HepG2 (cell line): ENCODE results near the gene SNHG17. TPM values are rescaled to one million over a fixed set of nuclear protein-coding genes. Genes with fewer than 3 reads are reported as not detected.

Experiments used
- CBX5 ChIP-seq: sonication (generic); formaldehyde crosslinking; IDR thresholded peaks from 2 replicates; pipeline ENCODE4 v1.4.0; 2020; ENCODE audit warnings: missing genetic modification reagents, borderline replicate concordance
- CERS6 ChIP-seq: sonication (generic); formaldehyde crosslinking; IDR thresholded peaks from 2 replicates; pipeline ENCODE4 v1.5.0; 2020; ENCODE audit warnings: missing genetic modification reagents
- EHMT2 ChIP-seq: fragments of 200-600 bp; sonication (generic); IDR thresholded peaks from 2 replicates; pipeline ENCODE4 v1.7.0; 2017; ENCODE audit warnings: antibody characterized with exemption, low read depth, low read length, borderline replicate concordance
- FOXA3 ChIP-seq: IDR thresholded peaks from 2 replicates; pipeline ENCODE4 v1.6.1; 2016; ENCODE audit warnings: missing genetic modification reagents, missing compliant biosample characterization
- HNF4G ChIP-seq, 2 experiments: sonication (generic) in 1 of 2; formaldehyde crosslinking in 1 of 2; IDR thresholded peaks; 2 replicates each; pipeline versions ENCODE4 v1.4.0 to v1.6.1; 2011 to 2020; ENCODE audit warnings: borderline replicate concordance in 2 of 2, low read depth in 2 of 2, mild to moderate bottlenecking in 2 of 2, low read length in 1 of 2, missing genetic modification reagents in 1 of 2, moderate library complexity in 1 of 2
- LCORL ChIP-seq, 2 experiments: fragments of 450-650 bp in 1 of 2; sonication (generic) in 1 of 2; formaldehyde crosslinking in 1 of 2; IDR thresholded peaks; 2 replicates each; pipeline versions ENCODE4 v1.5.0 to v1.6.1; 2017 to 2020; ENCODE audit warnings: antibody characterized with exemption in 1 of 2, missing genetic modification reagents in 1 of 2
- MTF1 ChIP-seq: sonication (generic); formaldehyde crosslinking; IDR thresholded peaks from 2 replicates; pipeline ENCODE4 v1.5.0; 2020; ENCODE audit warnings: missing genetic modification reagents
- RXRB ChIP-seq: IDR thresholded peaks from 2 replicates; pipeline ENCODE4 v1.6.1; 2016; ENCODE audit warnings: borderline replicate concordance, missing genetic modification reagents, missing compliant biosample characterization
- SIN3B ChIP-seq: fragments of 150-350 bp; IDR thresholded peaks from 2 replicates; pipeline ENCODE4 v1.6.1; 2014; ENCODE audit warnings: low read length
- SP140L ChIP-seq: sonication (generic); formaldehyde crosslinking; IDR thresholded peaks from 2 replicates; pipeline ENCODE4 v1.4.0; 2020; ENCODE audit warnings: missing genetic modification reagents, borderline replicate concordance
- ZBTB20 ChIP-seq: sonication (generic); formaldehyde crosslinking; IDR thresholded peaks from 2 replicates; pipeline ENCODE4 v1.8.1; 2023; ENCODE audit warnings: missing genetic modification reagents, low read depth, mild to moderate bottlenecking, borderline replicate concordance
- ZBTB33 ChIP-seq: sonication (generic); formaldehyde crosslinking; IDR thresholded peaks from 2 replicates; pipeline ENCODE4 v1.4.0; 2020; ENCODE audit warnings: missing genetic modification reagents
- ZBTB39 ChIP-seq: sonication (generic); formaldehyde crosslinking; IDR thresholded peaks from 2 replicates; pipeline ENCODE4 v1.5.0; 2020; ENCODE audit warnings: missing genetic modification reagents
- ZFP36L1 ChIP-seq: sonication (generic); formaldehyde crosslinking; IDR thresholded peaks from 2 replicates; pipeline ENCODE4 v1.8.0; 2022; ENCODE audit warnings: mild to moderate bottlenecking, missing genetic modification reagents, moderate library complexity
- ZMYM3 ChIP-seq: sonication (generic); formaldehyde crosslinking; IDR thresholded peaks from 2 replicates; pipeline ENCODE4 v1.5.1; 2020; ENCODE audit warnings: mild to moderate bottlenecking, missing genetic modification reagents
- ZMYM4 ChIP-seq: sonication (generic); formaldehyde crosslinking; IDR thresholded peaks from 2 replicates; pipeline ENCODE4 v1.8.1; 2023; ENCODE audit warnings: mild to moderate bottlenecking, missing genetic modification reagents
- ZNF343 ChIP-seq: sonication (generic); formaldehyde crosslinking; IDR thresholded peaks from 2 replicates; pipeline ENCODE4 v1.4.0; 2020; ENCODE audit warnings: mild to moderate bottlenecking, missing genetic modification reagents
- ZNF512 ChIP-seq: sonication (generic); formaldehyde crosslinking; IDR thresholded peaks from 2 replicates; pipeline ENCODE4 v1.4.0; 2020; ENCODE audit warnings: mild to moderate bottlenecking, missing genetic modification reagents
- ZNF513 ChIP-seq: sonication (generic); formaldehyde crosslinking; conservative IDR thresholded peaks from 2 replicates; pipeline ENCODE4 v1.5.0; 2020; ENCODE audit warnings: missing genetic modification reagents
- ZNF672 ChIP-seq: sonication (generic); formaldehyde crosslinking; IDR thresholded peaks from 2 replicates; pipeline ENCODE4 v1.8.1; 2022; ENCODE audit warnings: missing genetic modification reagents
- ZNF720 ChIP-seq: sonication (generic); formaldehyde crosslinking; IDR thresholded peaks from 2 replicates; pipeline ENCODE4 v1.4.0; 2020; ENCODE audit warnings: missing genetic modification reagents
- polyA plus RNA-seq, 8 experiments: library from polyadenylated mRNA; depleted of rRNA in 3 of 8; stranded (reverse) in 7 of 8; unstranded in 1 of 8; fragments of >200 nt; fragmentation: Illumina TruSeq in 4 of 8; extraction: Trizol in 4 of 8; gene quantifications; 2 replicates each; pipeline versions ENCODE4 v1.2.1 to v1.2.3, GENCODE V29; 2011 to 2016; ENCODE audit warnings: low read depth in 4 of 8, missing spikeins in 1 of 8, mixed read lengths in 1 of 8; ENCODE audit not compliant: insufficient read depth in 1 of 8
- total RNA-seq, 5 experiments: library from RNA; depleted of rRNA; stranded (reverse); fragments of >200 nt; fragmentation: Illumina TruSeq; extraction: Trizol; gene quantifications; 2 replicates each; pipeline ENCODE4 v1.2.3, GENCODE V29; 2016; ENCODE audit warnings: low read depth in 1 of 5

SNHG17 gene
- total and polyA plus RNA-seq, 2 of the 13 experiments (the other 11 are each of a cell fraction or from before 2014, with no cell fraction given): 26.2 to 41.2 TPM

- TF ChIP-seq ZNF512: 0 out of 2 replicates have a peak, but pooled peaks have one; percentile 37
- no peak; the same call in 1 of the 2 replicates for TF ChIP-seq CBX5 (CRISPR knock-in tag)
- no peak for TF ChIP-seq ZMYM4 (CRISPR knock-in tag)
- TF ChIP-seq ZNF343 (CRISPR knock-in tag): peak; percentile 20; the same call in 1 of the 2 replicates
- TF ChIP-seq LCORL (IDR thresholded peaks at IDR 0.05): no peak
- TF ChIP-seq LCORL (CRISPR knock-in tag; IDR thresholded peaks at IDR 0.05): peak; percentile 41; the same call in 1 of the 2 replicates
- TF ChIP-seq HNF4G (IDR thresholded peaks at IDR 0.05; ENCODE audit: borderline replicate concordance, low read depth, low read length): no peak
- TF ChIP-seq HNF4G (CRISPR knock-in tag; IDR thresholded peaks at IDR 0.05; ENCODE audit: borderline replicate concordance, low read depth): no peak
- no peak; the same call in 1 of the 2 replicates for TF ChIP-seq SP140L (CRISPR knock-in tag)
- TF ChIP-seq ZNF513 (CRISPR knock-in tag): no peak
- peak; percentile 80; the same call in 1 of the 2 replicates for TF ChIP-seq ZBTB39 (CRISPR knock-in tag)
- TF ChIP-seq ZNF672 (CRISPR knock-in tag): no peak
- TF ChIP-seq ZBTB33 (CRISPR knock-in tag): 0 out of 2 replicates have a peak, but pooled peaks have one; percentile 29
- TF ChIP-seq ZMYM3 (CRISPR knock-in tag): peak; percentile 87
- no peak for TF ChIP-seq CERS6
- peak; percentile 35; the same call in 1 of the 2 replicates for TF ChIP-seq ZBTB20
- no peak for TF ChIP-seq EHMT2
- 0 out of 2 replicates have a peak, but pooled peaks have one; percentile 70 for TF ChIP-seq ZNF720 (CRISPR knock-in tag)
- no peak for TF ChIP-seq MTF1 (CRISPR knock-in tag)
- 0 out of 2 replicates have a peak, but pooled peaks have one; percentile 14 for TF ChIP-seq FOXA3 (CRISPR knock-in tag)
- 0 out of 2 replicates have a peak, but pooled peaks have one; percentile 16 for TF ChIP-seq RXRB (CRISPR knock-in tag)
- TF ChIP-seq ZFP36L1 (CRISPR knock-in tag): 0 out of 2 replicates have a peak, but pooled peaks have one; percentile 8
- TF ChIP-seq SIN3B: 0 out of 2 replicates have a peak, but pooled peaks have one; percentile 3
Measured at GRCh38 chr20:38473367-38473795, 38.3 kb upstream of the SNHG17 start (continued).
